ENCODE results near the gene NCAM1.

DNA sequence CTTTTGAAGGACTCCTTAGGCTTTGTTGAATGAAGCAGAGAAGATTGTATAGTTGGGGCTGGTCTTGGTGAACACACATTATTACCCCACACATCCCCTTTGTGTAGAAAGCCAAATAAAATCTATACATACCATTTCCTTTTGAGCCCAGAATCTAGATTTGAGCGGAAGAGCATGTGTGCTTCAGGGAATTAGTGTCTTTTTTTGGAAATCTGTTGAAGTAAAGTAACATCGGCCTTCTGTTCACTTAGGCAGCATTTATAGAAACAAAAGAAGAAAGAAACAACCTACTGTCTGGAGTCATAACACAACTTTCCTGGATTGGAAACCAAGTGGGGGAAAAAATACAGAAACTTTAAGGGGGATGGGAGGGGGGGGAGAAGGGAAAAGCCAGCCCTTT lies 315.2 kb downstream of the NCAM1 start:
- no peak for TF ChIP-seq POLR2AphosphoS5 (IDR thresholded peaks at IDR 0.05)
- no peak for TF ChIP-seq CTCF (IDR thresholded peaks at IDR 0.05)
- TF ChIP-seq POLR2A (IDR thresholded peaks at IDR 0.05), result no peak
- no peak for TF ChIP-seq EP300 (IDR thresholded peaks at IDR 0.05)

Data from upper lobe of left lung (tissue), 4 donors.